HG02571 (cell line): ENCODE measurements around the gene FOXI3.

Experiments used
- ATAC-seq: cut with Tn5 transposase; IDR thresholded peaks from one replicate; pipeline ENCODE4 v1.9.1; 2021; ENCODE audit warnings: mild to moderate bottlenecking, moderate library complexity; ENCODE audit not compliant: unreplicated experiment

The FOXI3 gene

DNA sequence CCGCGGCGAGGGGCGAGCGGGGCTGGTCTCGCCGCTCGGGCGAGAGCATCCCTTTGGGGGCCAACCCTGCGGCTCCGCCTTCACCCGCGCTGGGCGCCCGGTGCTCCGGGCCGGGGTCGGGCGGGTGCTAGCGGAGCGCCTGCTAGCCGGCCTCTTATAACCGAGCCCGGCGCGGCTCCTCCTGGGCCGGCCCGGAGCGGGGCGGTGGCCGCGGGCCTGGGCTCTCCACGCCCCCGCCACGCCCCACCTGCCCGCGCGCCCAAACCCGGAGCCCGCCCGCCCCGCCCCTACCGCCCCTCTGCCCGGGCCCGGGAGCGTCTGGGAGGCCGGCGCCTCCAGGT is at the start of gene FOXI3:
Gene FOXI3 (minus strand): TSS at position 129 of the 341 bp plus-strand sequence. CDS start 158 bp downstream, outside the sequence.
- no peak for ATAC-seq

DNA sequence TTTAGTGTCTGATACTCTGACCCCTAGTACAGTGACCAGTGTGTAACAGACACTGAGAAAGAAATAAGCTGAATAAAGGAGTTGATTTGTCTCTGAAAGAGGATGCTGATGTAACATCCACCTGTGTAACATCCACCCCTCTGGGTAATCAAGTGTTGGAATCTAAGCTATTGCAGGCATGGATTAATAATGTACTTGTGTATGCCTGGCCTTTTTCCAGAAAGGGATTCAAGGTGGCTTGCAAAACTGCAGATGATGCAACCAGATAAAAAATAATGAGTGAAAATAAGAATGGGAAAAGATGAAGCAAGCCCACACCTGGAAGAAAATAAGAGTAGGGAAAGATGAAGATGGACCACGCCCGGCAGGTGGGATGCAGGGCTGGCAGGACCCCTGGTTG is 48.2 kb upstream of the FOXI3 start:
- ATAC-seq = no peak

DNA sequence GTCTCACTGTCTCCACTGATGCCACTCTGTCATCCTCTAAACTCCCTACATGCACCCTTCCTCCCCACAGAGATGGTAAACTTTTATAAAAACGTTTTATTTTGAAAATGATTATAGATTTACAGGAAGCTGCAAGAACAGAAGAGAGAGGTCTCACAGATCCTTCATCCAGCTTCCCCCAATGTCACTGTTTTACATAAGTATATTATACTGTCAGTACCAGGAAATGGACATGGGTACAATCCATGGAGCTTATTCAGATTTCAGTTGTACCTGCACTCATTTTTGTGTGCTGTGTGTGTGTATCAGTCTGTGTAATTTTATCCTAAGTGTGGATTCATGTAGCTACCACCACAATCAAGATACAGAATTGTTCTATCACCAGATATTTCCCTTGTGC is 46.7 kb upstream of the FOXI3 start:
- ATAC-seq = no peak

- no peak for ATAC-seq
Measured at GRCh38 chr2:88493481-88493880, 41.0 kb upstream of the FOXI3 start.

GRCh38 chr2:88492002-88492401 is 39.5 kb upstream of the FOXI3 start:
- no peak for ATAC-seq

GRCh38 chr2:88489181-88489580 is 36.7 kb upstream of the FOXI3 start:
- ATAC-seq = no peak

DNA sequence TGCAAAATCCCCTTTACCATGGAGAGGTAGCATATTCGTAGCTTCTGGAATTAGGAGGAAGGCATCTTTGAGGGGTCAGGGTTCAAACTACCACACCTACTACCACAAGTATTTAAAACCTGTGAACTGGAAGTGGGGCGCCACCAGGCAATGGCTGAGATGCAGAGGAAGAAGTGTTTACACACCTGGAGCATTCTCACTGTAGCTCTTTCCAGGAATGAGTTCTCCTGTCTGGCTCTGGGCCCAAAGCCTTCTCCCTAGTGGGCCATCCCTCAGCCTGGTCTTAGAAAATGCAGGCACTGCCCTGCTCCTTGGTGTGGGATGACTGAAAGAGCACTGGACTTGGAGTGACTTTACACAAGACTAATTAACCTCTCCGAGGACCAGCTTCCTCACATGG is 30.7 kb upstream of the FOXI3 start:
- ATAC-seq = no peak

DNA sequence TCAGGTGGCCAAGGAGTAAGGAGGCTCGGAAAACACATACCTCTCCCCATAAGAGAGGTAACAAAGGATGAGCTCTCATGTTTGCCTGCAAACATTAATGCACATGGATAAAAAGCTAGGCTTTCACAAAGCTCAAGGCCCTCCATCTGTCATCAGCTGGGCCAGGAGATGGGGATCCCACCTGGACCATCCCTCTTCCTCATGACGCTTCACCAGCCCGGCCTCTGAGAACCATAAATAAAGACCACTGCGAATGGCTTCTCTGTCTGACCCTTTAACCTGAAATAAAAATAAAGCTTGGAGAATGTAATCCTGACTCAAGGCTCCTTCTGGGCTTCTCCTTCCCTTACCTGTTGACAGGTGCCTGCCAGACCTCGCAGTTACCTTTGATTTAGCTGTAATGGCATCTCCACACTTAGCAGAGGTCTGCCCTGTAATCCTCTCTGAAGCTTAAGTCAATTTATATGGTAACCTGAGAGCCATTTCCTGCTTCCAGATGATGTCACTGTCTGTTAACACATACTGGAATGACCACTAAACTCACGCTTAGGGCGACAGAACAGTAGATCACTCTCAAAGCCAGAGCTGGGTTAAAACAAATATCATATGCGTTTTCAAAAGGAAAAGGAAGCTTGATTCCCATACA is 29.3 kb upstream of the FOXI3 start:
- no peak for ATAC-seq

DNA sequence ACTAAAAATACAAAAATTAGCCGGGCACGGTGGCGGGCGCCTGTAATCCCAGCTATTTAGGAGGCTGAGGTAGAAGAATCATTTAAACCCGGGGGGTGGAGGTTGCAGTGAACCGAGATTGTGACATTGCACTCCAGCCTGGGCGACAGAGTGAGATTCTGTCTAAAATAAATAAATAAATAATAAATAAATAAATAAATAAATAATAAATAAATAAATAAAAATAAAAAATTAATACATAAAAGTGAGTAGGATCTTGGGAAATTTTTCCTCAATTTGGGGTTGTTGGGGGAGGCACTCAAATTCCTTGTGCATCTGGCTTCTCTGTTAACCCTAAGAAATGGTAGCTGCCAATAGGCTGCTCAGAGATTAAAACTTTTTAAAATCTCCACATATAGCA is 20.3 kb upstream of the FOXI3 start:
- no peak for ATAC-seq

DNA sequence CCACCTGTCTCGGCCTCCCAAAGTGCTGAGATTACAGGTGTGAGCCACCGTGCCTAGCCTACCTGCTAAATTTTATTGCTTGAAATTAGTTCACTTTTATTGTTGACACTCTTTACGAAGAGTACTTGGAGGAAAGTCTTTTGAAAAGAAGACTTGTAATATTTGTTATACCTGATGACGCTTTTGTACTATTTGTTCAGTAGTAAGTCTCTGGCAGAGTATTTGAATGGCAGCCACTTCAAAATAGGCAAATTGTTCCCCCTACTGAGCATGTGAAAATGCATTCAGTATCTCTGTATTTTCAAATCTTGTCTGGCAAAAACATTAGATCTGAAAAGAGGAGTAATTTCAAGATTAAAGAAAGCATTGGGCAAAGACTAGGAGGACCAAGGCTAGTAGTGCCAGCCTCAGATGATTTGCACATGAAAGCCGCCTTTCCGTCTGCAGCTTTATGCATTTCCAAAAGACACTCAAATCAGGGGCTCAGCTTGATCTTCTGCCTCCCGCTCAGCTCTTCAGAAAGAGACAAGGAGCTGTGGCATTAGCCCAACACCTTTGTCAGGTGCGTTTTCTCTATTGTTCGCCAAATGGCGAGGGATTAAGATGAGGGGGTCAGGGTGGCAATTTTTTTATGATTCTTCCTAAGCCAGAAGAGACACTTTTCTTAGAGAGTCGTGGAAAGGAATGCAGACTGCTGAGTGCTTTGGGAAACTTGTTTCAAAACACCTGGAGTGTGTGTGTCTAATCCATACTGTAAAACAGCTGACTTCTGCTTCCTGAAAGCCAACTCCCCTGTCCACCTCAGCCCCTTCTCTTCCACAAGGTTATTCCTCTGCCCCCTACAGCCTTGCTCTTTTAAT is 18.8 kb upstream of the FOXI3 start:
- ATAC-seq = no peak

- ATAC-seq = no peak
Measured at GRCh38 chr2:88469202-88470114, 17.0 kb upstream of the FOXI3 start.

DNA sequence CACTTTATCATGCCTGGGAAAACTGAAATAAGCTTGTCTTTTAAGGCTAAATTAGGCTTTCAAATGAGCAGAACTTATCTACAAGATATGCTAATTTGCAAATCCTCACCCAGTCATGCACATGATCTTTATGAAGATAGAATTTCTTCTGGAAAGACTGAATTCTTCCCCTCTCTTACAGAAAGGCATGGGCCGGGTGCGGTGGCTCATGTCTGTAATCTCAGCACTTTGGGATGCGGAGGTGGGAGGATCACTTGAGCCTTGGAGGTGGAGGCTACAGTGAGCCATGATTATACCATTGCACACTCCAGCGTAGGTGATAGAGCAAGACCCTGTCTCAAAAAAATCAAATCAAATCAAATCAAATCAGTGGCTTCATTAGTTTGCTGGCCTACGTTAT is 11.7 kb upstream of the FOXI3 start:
- no peak for ATAC-seq

DNA sequence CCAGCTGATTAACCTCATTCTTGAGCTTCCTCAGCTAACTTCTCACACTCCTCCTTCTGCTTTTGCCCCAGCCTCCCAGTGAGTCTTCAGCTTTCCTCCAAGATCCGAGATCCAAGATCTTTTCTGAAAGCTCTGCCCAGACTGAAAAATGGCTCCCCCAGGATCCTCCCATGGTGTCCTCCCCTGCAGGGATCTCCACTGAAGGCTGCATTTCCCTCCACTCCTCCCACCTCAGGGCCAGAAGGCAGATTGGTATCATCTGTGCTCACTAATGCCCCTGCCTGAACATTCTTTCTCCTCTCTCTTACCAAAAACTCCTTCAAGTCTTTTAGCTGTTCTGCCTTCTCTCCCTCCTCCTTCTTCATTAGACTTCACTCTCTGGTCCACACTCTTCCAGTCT is 6.1 kb upstream of the FOXI3 start:
- ATAC-seq = no peak

- no peak for ATAC-seq
Measured at GRCh38 chr2:88452980-88453582, 588 bp upstream of the FOXI3 start.

DNA sequence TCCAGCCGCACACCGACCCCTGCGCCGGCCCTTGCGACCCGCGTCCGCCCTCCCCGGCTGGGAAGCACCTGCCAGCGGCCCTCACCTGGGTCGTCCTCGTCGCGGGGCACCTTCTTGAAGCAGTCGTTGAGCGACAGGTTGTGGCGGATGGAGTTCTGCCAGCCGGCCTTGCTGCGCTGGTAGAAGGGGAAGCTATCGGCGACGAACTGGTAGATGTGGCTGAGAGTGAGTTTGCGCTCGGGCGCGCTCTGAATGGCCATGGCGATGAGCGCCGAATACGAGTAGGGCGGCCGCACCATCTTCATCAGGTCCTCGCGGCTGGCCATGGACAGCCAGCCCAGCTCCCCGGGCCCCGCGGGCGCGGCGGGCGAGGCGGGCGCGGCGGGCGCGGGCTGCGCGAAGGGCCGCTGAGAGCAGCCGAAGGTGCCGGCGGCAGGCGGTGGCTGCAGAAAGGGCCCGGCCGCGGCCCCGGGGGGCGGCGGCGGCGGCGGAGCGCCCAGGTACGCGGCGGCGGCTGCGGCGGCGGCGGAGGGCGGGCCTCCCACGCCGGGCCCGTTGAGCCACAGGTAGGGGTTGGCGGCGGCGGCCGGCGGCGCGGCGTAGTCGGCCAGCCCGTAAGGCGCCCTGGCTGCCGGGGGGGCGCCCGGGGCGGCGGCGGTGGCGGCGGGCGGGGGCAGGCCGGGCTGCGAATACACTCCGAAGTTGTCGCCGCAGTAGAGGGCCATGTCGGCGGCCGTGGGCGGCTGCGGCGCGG is 505 bp downstream of the FOXI3 start:
- ATAC-seq = no peak

GRCh38 chr2:88450925-88451810 is 1.3 kb downstream of the FOXI3 start:
- ATAC-seq = no peak

DNA sequence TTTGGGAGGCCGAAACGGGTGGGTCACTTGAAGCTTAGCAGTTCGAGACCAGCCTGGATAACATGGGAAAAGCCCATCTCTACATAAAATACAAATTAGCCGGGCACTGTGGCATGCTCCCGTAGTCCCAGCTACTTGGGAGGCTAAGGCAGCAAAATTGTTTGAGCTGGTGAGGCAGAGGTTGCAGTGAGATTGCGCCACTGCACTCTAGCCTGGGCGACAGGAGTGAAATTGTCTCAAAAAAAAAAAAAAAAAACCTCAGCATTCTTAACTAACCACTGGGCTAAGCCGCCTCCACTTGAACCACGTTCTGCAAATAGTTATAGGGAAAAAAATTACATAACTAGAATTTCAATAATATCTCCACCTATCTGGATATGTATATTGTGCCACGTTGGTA is 2.3 kb downstream of the FOXI3 start:
- ATAC-seq = no peak

DNA sequence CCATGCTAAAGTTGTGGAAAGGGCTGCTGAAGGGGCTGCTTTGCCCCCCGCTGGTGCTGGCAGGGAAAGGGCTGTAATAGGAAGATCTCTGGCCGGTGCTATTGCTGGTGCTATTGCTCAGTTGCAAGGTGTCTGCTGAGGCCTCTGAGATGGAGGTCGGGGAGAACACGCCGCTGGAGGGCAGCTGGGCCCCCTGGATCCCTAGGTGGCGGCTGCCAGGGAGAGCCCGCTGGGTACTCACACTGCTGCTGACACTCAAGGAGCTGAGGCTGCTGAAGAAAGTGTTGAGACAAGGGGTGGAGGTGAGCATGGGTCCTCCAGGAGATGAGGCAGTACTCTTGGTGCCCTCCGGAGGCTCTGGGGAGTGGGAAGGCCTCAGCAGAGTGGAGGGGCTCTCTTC is 4.2 kb downstream of the FOXI3 start:
- no peak for ATAC-seq

DNA sequence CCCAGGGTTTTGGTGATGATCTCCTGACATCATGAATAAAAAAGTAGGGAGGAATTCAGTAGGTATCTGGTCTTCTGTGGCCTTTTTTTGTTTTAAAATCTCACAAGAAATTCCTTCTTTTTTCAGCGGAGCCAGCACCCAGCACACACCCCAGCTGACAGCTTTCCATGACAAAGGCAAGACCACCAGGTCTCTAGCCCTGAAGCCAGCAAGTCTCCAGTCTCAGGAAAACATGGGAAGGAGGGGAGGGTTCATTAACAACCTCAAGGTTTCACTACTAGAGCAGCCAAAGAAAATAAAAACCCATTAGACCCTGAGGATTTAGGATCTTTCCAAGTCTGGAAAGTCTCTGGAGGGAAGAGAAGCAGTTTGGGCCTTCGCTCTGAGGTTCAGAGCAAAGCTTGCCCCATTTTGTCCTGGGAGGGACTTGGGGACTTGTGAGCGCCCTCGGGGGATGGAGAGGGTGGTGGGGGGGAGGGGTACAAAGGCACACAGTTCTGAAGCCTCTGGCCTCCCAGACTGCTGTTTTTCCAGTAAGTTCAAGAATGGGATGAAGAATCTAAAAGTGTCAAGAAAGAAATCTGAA is 9.0 kb downstream of the FOXI3 start:
- no peak for ATAC-seq
